Ureter (tissue), 1 donor: ENCODE results near the gene SLC24A1. TPM values are rescaled to one million over a fixed set of nuclear protein-coding genes. Genes with fewer than 3 reads are reported as not detected.
"Not testable (repeated sequence)": the region's sequence is repeated elsewhere in the genome, so short reads cannot be mapped to it uniquely, and the experiment has no call there.

ENCODE experiments used
- DNase-seq: peaks from one replicate; pipeline ENCODE4 v3.0.0-alpha.2; 2020; ENCODE audit warnings: low spot score
- total RNA-seq: library from RNA; stranded (reverse); gene quantifications from one replicate; pipeline ENCODE4 v1.2.4, GENCODE V29; 2023
- donor health status: DM: yes; HTN: yes; CAD: no.

Gene SLC24A1
- total RNA-seq: 24.9 TPM

DNA sequence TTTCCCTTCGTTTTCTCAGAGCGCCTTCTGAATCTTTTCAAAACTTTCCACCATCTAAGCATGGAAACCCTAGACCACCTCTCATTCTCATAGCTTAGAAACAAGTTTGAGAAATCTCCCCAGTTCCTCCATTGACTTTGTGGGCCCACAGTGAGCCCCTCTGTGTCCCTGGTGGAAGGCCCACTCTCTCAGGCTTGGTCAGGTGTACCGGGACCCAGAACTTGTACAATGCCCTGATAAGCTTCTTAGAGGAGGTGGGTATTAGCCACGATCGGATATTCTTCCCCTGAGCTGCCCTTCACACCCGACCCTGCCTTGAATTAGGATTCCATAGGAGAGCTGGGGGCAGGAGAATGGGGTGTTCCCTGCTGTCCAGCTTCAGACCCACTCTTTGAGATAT is at the start of gene SLC24A1:
Gene SLC24A1 (plus strand): TSS at position 301 of the 400 bp plus-strand sequence. CDS start 2,143 bp downstream, outside the sequence.
- no peak for DNase-seq

DNA sequence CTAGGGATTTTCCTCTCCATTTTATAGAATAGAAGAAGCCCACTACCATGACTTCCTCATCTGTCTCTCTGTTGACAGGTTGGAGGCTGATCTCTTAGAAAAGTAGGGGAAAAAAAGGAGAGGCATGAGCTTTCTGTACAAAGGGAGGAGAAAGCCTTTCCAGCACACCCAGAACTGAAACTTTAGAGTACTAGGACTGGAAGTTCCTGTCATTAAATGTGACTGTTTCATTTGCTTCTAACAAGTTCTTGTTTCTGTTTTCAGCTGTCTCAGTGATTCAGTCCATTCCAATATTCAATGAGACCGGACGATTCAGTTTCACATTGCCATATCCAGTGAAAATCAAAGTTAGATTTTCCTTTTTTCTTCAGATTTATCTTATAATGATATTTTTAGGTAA is 49.8 kb upstream of the SLC24A1 start:
- DNase-seq: no peak

DNA sequence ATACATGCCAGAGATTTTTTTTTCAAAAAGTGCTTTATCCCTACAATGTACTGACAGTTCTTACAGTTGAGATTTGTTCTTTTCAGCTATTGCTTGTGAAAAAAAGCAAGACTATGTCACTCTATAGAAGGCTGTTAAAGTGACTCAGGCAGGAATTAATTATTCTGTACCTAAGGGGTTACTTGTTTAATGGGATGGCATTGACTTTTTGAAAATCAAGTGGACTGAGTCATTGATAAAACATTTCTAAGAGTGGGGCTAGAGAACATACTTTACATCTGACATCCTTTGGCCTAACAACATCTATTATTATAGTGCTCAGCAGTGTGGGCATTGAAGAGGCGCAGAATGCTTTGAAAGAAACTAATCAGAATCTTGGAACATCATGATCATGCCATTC is 45.1 kb upstream of the SLC24A1 start:
- DNase-seq: no peak

DNA sequence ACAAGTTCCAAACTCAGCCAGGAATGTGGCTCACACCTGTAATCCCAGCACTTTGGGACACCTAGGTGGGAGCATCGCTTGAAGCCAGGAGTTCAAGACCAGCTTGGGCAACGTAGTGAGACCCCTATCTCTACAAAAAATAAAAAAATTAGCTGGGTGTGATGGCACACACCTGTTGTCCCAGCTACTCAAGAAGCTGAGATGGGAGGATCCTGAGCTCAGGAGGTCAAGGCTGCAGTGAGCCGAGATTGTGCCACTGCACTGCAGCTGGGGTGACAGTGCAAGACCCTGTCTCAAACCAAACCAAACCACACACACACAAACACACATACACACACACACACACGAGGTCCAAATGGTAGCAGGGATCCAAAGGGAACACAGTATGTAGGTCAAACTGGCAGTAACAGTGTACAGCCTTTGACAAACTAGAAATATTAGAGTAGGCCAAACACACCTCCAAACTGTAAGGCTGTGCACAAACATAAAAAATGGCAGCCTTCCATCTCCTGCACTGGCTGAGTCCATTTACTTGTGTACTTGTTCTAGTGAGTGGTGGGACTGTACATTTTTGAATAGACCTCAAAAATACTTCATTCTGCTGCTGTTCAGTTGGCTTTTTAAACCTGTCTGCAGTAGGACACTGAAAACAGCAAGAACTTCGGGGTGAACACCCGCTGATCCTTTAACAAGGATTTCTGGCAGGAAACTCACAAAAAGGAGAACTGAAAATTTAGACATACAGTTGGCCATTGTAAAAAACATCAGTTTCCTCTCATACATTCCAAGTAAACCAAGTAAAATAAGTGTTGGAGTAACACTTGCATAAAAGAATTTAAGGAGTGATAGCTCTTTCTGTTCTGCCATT is 44.4 kb upstream of the SLC24A1 start:
- DNase-seq: no peak

DNA sequence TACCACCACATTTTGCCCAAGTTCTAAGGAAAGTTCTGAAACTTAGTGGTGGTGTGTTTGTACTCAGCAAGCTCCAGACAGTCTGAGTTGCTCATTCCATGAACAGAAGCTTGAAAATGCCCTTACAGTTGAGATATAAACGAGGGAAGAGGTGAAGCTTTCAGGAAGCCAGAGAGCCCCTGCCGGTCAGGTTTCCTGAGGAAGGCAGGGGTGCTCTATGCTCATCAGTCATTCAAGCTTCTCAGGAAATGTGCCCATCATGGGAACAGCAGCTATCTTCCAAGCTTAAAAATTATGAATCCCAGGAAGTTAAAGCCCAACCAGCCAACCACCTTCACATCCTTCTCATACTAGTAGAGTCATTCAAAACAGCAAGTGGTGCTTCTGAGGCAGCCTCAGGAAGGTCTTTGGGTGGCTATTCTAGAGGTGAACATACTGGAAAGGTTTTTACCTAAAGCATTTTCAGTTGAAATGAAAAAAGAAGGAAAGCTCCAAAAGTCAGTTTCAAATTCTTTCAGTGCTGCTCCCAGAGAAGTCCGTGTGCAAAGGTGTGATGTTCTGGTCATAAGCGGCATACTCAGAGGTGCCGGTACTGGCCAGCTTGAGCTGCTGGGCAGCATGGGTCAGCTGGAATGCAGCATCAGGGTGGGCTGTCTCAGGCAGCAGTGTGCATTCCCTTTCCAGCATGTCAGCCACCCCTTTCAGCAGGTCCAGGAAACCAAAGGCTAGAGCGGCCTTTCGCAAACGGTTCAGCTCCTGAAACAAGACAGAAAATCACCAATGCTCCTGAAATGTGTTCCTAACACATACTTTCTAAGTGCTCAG is 42.6 kb upstream of the SLC24A1 start:
- no peak for DNase-seq

DNA sequence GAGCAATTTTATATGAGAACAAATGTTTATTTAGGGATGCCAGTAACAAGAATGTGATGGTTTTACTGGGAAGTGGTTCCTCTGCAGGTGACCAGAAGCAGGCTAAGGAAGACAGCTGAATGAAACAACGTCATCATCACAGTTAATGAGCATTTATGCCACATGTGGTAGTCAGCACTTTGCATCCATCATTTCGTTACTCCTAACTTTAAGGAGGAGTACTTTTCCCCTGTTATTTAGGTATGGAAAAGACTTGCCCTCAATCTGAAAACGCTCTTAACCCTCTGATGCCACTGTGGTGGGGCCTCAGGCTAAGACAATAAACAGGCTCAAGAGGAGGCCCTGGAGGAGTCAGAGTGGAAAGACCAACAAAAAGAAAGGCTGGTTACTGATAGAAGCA is 42.0 kb upstream of the SLC24A1 start:
- no peak for DNase-seq

DNA sequence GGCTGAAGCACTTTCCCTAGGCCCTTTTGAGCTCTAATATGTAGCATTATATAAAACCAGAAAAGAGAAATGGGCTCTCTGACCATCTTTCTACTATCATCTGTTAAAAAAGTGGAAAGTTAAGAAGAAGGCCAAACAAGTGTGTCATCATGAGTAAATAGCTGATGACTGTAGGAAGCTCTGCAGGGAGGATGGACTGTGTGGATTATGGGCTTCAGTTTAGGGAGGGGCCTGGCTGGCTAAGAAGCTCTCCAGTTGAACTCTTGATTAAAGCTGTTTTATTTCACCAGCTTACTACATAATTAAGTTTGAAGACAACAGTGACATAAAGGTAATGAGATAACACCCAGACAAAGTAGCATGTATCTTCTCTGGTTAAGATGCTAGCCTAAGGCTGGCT is 41.5 kb upstream of the SLC24A1 start:
- DNase-seq: no peak

DNA sequence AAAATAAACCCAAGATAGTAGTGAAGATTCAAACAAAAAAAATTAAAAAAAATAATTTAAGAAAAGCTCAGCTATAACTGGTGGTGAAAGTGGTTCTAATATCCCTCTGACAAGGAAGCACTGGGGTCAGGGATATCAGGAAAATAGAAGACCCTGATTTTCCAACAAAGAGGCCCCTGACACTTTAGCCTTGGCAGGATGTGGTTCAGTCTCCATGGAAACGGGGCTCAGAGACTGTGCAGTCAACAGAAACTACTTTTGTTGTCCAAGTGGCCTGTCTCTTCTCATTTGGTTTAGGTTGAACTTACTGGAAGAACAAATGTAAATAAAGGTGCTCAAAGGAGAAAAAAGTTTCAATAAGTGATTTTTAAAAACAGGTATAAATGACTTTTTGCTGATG is 38.0 kb upstream of the SLC24A1 start:
- DNase-seq: no peak

DNA sequence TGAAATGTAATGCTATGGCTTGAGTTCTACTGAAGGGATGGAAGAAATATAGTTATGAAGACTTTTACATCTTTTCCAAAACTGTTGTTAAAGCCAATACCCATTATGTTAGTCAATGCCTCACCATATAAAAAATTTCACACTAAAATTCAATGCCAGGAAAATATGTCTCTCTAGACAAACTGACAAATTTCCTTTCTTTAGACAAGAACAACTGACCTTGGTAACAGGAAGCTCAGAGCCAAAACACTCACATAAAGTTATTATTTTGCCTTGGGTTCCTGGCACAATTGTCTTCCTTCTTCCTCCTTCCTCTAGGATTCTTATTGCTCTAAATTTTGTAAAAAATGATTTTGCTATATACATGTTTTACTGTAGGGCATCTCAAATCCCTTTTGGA is 37.5 kb upstream of the SLC24A1 start:
- no peak for DNase-seq

DNA sequence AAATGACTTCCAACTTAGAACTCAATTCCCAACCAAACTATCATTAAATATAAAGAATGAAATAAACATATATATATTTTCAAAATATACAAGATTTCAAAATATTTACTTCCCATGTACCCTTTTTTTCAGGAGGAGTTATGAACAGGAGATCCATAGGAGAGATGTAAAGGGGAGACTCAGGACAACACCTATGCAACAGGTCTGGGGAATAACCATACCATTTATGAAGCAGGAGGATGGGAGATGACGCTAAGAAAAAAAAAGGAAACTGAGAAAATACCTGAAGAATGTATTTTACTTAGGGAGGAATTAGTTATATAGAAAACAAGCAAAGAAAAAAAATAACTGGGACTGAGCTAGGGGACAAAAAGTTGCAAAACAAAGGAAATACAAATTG is 34.6 kb upstream of the SLC24A1 start:
- no peak for DNase-seq

DNA sequence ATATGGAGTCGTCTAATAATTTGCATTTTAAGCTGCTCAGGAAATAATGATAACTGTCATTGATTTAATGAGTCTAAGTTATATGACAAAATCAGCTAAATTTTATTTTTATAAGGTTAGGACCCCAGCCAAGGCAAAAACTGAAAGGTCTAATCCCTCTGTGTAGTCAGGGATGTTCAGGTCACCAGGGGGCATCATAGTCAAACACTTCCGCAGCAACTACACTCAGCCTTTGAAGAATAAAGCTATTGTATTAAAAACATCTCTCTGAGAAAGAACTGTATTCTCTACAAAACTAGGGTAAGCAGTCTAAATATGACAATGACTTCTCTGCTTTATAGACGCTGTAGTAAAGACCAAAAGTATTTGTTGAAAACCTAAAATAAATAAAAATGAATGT is 25.8 kb upstream of the SLC24A1 start:
- no peak for DNase-seq

DNA sequence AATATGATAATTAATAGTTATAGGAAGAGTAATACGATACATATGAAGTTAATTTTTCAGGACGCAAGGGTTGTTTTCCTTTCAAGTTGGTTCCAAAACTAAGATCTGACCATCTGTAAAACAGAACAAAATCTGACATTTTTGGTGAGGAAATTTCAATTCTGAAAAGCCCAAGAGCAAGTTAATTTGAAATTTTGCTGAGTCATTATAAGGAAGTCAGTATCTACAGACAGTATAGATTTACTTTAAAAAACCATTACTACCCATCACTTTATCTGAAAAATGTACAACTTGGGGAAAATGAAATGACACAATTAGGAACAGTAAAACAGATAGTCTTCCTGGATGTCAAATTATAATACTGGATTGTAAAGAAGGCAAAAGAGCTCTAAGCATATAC is 23.3 kb upstream of the SLC24A1 start:
- DNase-seq: no peak

DNA sequence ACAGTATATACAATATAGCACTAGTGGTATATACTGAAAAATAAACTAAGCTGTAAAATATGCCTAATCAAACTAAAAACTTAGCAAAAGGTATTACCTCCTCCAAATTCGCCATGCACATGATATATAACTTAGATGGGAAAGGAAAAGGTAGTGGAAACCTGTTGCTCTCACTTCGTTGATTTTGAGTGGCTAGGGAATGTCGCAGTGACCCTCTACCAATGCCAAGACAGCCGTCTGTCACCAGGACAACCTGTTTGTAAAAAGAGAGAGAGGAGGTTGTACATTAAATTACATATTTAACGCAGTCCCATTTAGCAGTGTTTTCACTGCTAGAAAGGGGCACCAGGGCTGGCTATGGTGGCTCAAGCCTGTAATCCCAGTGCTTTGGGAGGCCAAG is 22.1 kb upstream of the SLC24A1 start:
- no peak for DNase-seq

DNA sequence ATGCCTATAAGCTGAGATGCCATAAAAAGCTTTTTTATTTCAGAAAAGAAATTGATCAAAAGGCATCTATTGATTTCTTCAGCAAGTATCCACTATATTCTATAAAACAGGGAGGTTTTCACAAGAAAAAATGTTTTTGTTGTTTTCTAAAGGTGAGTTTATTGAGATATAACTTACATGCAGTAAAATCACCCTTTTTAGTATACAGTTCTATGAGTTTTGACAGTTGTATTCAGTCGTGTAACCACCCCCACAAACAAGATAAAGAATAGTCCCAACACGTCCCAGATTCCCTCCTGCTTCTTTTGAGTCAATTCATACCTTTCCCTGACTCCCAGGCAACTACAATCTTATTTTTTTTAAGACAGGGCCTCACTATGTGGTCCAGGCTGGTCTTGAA is 18.6 kb upstream of the SLC24A1 start:
- DNase-seq: no peak

DNA sequence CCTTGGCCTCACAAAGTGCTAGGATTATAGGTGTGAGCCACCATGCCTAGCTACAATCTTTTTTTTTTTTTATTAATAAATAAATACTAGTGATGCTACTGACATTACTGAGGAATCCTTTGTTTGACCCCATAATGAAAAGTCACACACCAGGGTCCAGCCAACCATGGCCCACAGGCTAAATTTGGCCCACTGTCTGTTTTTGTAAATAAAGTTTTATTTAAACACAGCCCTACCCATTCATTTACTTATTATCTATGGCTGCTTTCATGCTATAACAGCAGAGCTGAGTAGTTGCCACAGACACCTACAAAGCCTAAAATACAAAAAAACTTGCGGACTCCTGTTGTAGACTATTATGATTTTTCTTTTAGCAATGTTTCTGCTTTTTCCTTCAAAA is 18.2 kb upstream of the SLC24A1 start:
- DNase-seq: no peak

DNA sequence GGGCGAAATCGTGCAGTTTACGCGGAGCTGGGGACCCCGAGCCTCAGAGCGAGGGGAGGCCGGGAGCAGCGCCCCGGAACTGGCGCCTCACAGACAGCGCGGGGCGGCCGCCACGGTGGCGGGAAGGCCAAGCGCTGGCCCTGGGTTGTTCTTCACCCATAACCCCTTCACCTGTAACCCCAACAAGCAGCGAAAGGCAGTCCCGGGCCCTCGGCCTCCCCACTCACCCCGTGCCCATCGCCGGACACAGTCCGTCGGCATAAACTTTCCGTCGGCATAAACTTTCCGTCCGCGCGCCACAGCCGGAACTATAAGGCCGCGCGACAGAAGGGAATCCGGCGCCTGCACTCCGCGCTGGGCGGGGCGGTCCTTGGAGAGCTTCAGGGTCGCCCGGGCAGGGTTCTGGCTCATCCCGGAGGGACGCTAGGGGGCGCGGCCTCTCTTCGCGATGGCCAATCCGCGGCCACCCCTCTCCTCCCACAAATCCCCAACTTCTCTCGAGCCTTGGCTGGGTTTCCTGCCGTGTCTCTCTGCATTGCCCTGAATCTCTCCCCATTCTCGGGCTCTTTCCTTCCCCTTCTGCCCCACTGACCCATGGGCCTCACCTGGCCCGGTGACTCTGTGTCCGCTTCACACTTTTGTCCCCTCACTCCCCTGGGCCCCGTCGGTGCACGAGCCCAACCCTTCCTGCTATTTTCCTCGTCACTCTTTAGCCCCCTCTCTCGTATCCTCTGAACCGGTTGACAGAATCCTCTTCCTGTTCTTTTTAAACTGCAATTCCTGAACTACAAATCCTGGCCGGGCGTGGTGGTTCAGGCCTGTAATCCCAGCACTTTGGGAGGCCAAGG is 10.6 kb upstream of the SLC24A1 start, which contains the start of gene INTS14:
Gene INTS14 (minus strand): TSS at position 261 of the 848 bp plus-strand sequence. CDS start 3,751 bp downstream, outside the sequence.
- DNase-seq: peak; percentile 98

DNA sequence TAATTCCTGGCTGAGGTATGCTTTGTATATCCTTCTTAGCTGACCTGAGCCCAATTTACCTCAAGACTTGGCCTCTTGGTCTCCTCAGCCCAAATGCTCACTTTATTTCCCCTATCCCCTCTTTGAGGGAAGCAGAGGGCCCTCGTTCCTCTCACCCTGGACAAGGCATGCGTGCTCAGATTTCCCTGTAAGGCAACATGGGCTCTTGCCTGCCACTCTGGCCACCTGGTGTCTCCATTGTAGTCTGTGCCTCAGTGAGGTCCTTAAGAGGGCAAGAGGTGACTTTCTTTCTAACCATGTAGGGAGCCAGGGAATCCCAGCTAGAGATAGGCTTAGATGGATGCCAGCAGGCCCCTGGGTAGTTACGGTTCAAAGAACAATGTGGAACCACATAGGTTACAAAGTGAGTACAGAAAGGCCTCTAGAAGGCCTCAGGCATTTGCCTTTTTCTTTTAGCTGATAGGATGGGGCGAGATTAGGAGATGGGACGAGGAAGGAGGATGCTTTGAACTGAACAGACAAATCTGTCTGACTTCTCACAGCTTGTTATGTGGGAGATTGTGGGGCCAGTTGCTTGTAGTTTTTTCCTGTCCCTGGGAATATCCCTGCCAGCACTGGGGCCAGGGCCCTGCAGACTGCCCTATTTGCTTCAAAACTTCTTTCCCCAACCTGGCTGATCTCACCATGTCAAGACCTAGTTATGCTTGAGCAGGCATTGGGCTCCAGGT is 9.7 kb upstream of the SLC24A1 start:
- no peak for DNase-seq

DNA sequence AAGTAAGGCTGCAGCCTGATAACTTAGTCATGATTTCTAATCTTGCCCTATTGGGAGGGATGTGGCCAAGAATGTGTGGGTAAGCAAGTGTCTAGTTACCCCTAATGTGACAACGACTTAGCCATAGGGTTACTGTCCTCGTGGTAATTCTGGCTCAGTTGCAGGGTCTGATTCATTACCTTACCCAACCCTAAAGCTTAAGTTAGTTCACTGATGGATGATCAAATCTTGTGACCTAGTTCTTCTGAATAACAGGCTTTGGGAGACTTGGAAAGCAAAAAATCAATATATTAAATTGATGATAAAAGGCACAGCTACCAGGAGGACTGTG is 9.2 kb upstream of the SLC24A1 start:
- DNase-seq: no peak

DNA sequence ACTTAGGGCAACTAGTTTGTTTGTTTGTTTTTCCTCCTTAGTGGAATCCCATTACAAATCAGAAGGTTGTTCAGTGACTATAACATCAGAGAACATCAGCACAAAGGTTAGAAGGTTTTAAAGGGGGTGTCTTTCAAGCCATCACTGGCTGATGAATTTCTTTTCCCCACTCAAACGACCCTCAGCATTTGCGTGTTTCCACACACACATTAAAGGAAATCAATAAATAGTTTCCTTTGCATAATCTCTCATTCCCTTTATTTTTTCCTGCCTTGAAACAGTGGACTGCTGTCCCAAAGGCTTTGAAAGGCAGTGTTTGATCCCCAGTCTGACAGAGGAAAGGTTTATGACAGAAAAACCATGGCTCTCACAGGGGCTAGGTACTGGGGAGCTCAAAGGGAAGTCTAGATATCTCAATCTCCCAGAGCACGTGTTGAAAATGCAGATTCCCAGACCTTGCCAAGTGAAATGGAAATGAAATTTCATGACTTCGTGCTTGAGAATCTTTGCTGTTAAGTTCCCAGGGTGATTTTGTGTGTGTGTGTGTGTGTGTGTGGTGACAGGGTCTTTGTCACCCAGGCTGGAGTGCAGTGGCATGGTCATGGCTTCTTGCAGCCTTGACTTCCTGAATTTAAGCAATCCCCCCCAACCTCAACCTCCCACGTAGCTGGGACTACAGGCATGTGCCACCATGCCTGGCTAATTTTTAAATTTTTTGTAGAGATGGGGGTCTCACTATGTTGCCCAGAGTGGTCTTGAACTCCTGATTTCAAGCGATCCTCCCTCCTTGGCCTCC is 8.6 kb upstream of the SLC24A1 start:
- no peak for DNase-seq

DNA sequence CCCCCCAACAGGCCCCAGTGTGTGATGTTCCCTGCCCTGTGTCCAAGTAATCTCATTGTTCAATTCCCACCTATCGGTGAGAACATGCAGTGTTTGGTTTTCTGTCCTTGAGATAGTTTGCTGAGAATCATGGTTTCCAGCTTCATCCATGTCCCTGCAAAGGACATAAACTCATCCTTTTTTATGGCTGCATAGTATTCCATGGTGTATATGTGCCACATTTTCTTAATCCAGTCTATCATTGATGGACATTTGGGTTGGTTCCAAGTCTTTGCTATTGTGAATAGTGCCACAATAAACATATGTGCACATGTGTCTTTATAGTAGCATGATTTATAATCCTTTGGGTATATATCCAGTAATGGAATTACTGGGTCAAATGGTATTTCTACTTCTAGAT is 5.9 kb upstream of the SLC24A1 start:
- not testable (repeated sequence) for DNase-seq
